OCI-LY1 (cell line): ENCODE results near the gene DHRS9.

Source experiments
- H2AFZ ChIP-seq: fragments of 200-600 bp; sonication (generic), shearing (Covaris generic); 2 replicates; pipeline ENCODE4 v1.6.0; 2014; ENCODE audit warnings: antibody characterized with exemption, mild to moderate bottlenecking, low read length
- H3F3A ChIP-seq: fragments of 200-600 bp; sonication (generic), shearing (Covaris generic); 2 replicates; pipeline ENCODE4 v1.6.0; 2014; ENCODE audit warnings: mild to moderate bottlenecking, antibody characterized with exemption, low read length, moderate library complexity; ENCODE audit not compliant: insufficient read depth
- H3K27ac ChIP-seq: fragments of 200-600 bp; sonication (generic); 2 replicates; pipeline ENCODE4 v1.5.1; 2014; ENCODE audit warnings: low read length, mixed run types, mild to moderate bottlenecking, low read depth; ENCODE audit not compliant: poor library complexity, severe bottlenecking
- H3K27me3 ChIP-seq: fragments of 200-600 bp; sonication (generic); 2 replicates; pipeline ENCODE4 v1.6.0; 2014; ENCODE audit warnings: antibody characterized with exemption, mild to moderate bottlenecking, low read length, moderate library complexity; ENCODE audit not compliant: insufficient read depth
- H3K36me3 ChIP-seq: fragments of 200-600 bp; sonication (generic); 2 replicates; pipeline ENCODE4 v1.6.1; 2014; ENCODE audit warnings: mild to moderate bottlenecking, antibody characterized with exemption, low read length, moderate library complexity, mixed read lengths; ENCODE audit not compliant: insufficient read depth
- H3K4me1 ChIP-seq: fragments of 200-600 bp; sonication (generic); 2 replicates; pipeline ENCODE4 v1.5.1; 2014; ENCODE audit warnings: mild to moderate bottlenecking, low read length, moderate library complexity; ENCODE audit not compliant: insufficient read depth, severe bottlenecking
- H3K4me2 ChIP-seq: fragments of 200-600 bp; sonication (generic), shearing (Covaris generic); 2 replicates; pipeline ENCODE4 v1.6.1; 2014; ENCODE audit warnings: low read length
- H3K4me3 ChIP-seq: fragments of 200-600 bp; sonication (generic); 2 replicates; pipeline ENCODE4 v1.5.1; 2014; ENCODE audit warnings: low read length, low read depth, mild to moderate bottlenecking, mixed read lengths; ENCODE audit not compliant: poor library complexity, severe bottlenecking
- H3K79me2 ChIP-seq: fragments of 200-600 bp; shearing (Covaris generic); 2 replicates; pipeline ENCODE4 v1.6.1; 2016; ENCODE audit warnings: mixed run types, low read length, mixed read lengths; ENCODE audit not compliant: insufficient read depth
- H3K9ac ChIP-seq: fragments of 200-600 bp; sonication (generic), shearing (Covaris generic); 2 replicates; pipeline ENCODE4 v1.6.1; 2014; ENCODE audit warnings: mild to moderate bottlenecking, low read length, mixed read lengths
- H3K9me2 ChIP-seq: fragments of 200-600 bp; sonication (generic), shearing (Covaris generic); 2 replicates; pipeline ENCODE4 v1.6.1; 2014; ENCODE audit warnings: low read depth, mild to moderate bottlenecking, low read length, mixed read lengths
- H3K9me3 ChIP-seq: fragments of 200-600 bp; shearing (Covaris generic); 2 replicates; pipeline ENCODE4 v1.6.1; 2014; ENCODE audit warnings: low read length, mixed read lengths
- H4K20me1 ChIP-seq: fragments of 200-600 bp; sonication (generic), shearing (Covaris generic); 2 replicates; pipeline ENCODE4 v1.6.0; 2016; ENCODE audit warnings: mild to moderate bottlenecking, low read length; ENCODE audit not compliant: insufficient read depth
- EZH2 ChIP-seq: fragments of 200-600 bp; sonication (generic), shearing (Covaris generic); IDR thresholded peaks from 2 replicates; pipeline ENCODE4 v1.8.0; 2017; ENCODE audit warnings: borderline replicate concordance, mixed run types, mild to moderate bottlenecking, antibody characterized with exemption, low read length, moderate library complexity, mixed read lengths
- TF ChIP-seq, protein P1 (sequence below): fragments of 200-600 bp; sonication (generic), shearing (Covaris generic); IDR thresholded peaks from 2 replicates; pipeline ENCODE4 v1.5.1; 2017; ENCODE audit warnings: mild to moderate bottlenecking, antibody characterized with exemption, low read length, moderate library complexity, mixed read lengths

The DHRS9 gene

DNA sequence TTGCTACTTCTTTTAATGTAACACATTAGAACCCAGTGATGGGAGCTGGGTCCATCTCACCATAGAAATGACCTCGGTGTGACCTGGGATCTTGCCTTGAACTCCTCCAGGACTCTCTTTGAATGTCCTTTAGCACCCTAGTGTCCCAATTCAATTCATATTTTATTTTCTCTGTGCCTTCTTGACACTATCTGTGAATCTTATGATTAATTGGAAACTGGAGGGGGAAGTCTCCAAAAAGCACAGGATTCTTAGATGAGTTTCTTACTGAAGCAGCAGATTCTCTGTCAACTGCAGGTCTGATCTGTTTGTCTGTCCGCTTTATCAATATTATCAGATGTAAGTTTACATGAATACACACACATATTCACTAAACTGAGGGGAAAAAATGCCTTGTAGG lies 470 bp downstream of the DHRS9 start:
- Histone ChIP-seq H3K9ac (no peak overlapping the region), H3K27me3 (no peaks in the 10 kb centered on the region), H3K79me2 (no peaks in the 10 kb centered on the region), H3K27ac (no peak overlapping the region), H3K4me3 (no peak overlapping the region), H3K9me3 (no peaks in the 10 kb centered on the region), H3K4me1 (no peaks in the 10 kb centered on the region), H4K20me1 (no peaks in the 10 kb centered on the region), H3K36me3 (no peaks in the 10 kb centered on the region), H3F3A (no peaks in the 10 kb centered on the region), H2AFZ (no peak overlapping the region), H3K9me2 (no peaks in the 10 kb centered on the region), H3K4me2 (no peak overlapping the region)
- no peak for TF ChIP-seq EZH2
- TF ChIP-seq, protein P1, sequence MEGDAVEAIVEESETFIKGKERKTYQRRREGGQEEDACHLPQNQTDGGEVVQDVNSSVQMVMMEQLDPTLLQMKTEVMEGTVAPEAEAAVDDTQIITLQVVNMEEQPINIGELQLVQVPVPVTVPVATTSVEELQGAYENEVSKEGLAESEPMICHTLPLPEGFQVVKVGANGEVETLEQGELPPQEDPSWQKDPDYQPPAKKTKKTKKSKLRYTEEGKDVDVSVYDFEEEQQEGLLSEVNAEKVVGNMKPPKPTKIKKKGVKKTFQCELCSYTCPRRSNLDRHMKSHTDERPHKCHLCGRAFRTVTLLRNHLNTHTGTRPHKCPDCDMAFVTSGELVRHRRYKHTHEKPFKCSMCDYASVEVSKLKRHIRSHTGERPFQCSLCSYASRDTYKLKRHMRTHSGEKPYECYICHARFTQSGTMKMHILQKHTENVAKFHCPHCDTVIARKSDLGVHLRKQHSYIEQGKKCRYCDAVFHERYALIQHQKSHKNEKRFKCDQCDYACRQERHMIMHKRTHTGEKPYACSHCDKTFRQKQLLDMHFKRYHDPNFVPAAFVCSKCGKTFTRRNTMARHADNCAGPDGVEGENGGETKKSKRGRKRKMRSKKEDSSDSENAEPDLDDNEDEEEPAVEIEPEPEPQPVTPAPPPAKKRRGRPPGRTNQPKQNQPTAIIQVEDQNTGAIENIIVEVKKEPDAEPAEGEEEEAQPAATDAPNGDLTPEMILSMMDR: no peak

GRCh38 chr2:169071455-169071854 lies 2.1 kb downstream of the DHRS9 start:
- H3K79me2 ChIP-seq: no peaks in the 10 kb centered on the region
- H3K4me1 ChIP-seq: no peaks in the 10 kb centered on the region
- H3K9ac ChIP-seq: no peak overlapping the region
- H2AFZ ChIP-seq: no peak overlapping the region
- no peaks in the 10 kb centered on the region for H3K36me3 ChIP-seq
- H3K4me2 ChIP-seq: no peak overlapping the region
- no peaks in the 10 kb centered on the region for H3K9me3 ChIP-seq
- no peak overlapping the region for H3K27ac ChIP-seq
- H3K4me3 ChIP-seq: no peak overlapping the region
- no peaks in the 10 kb centered on the region for H4K20me1 ChIP-seq
- H3K27me3 ChIP-seq: no peaks in the 10 kb centered on the region
- H3F3A ChIP-seq: no peaks in the 10 kb centered on the region
- TF ChIP-seq, protein P1: no peak
- H3K9me2 ChIP-seq: no peaks in the 10 kb centered on the region

GRCh38 chr2:169072163-169072925 lies 3.0 kb downstream of the DHRS9 start:
- H3K79me2 ChIP-seq: no peaks in the 10 kb centered on the region
- H3K27ac ChIP-seq: no peak overlapping the region
- H3K4me2 ChIP-seq: no peak overlapping the region
- no peaks in the 10 kb centered on the region for H3K9me2 ChIP-seq
- no peaks in the 10 kb centered on the region for H3K27me3 ChIP-seq
- H3K4me1 ChIP-seq: no peaks in the 10 kb centered on the region
- H3K9me3 ChIP-seq: no peaks in the 10 kb centered on the region
- H3F3A ChIP-seq: no peaks in the 10 kb centered on the region
- H3K36me3 ChIP-seq: no peaks in the 10 kb centered on the region
- no peaks in the 10 kb centered on the region for H4K20me1 ChIP-seq
- no peak overlapping the region for H2AFZ ChIP-seq
- no peak overlapping the region for H3K4me3 ChIP-seq
- H3K9ac ChIP-seq: no peak overlapping the region
- TF ChIP-seq, protein P1: no peak
- no peak for TF ChIP-seq EZH2
